Pons (tissue), 1 donor: ENCODE results near the gene RARG.
"Not testable (repeated sequence)": the region's sequence is repeated elsewhere in the genome, so short reads cannot be mapped to it uniquely, and the experiment has no call there.

ENCODE experiments used
- DNase-seq: peaks from one replicate; pipeline ENCODE4 v3.0.0-alpha.2; 2016; ENCODE audit warnings: low spot score

Gene RARG

GRCh38 chr12:53169644-53170043 is 62.4 kb downstream of the RARG start:
- no peak for DNase-seq

GRCh38 chr12:53166837-53167236 is 65.2 kb downstream of the RARG start:
- no peak for DNase-seq

GRCh38 chr12:53163008-53163407 is 69.0 kb downstream of the RARG start:
- not testable (repeated sequence) for DNase-seq

- DNase-seq = no peak
Measured at GRCh38 chr12:53161119-53161911, 70.7 kb downstream of the RARG start.

- no peak for DNase-seq
Measured at GRCh38 chr12:53160673-53161072, 71.3 kb downstream of the RARG start.
